HCT116 (cell line): ENCODE data around the gene GRIFIN. TPM values are rescaled to one million over a fixed set of nuclear protein-coding genes. Genes with fewer than 3 reads are reported as not detected.

Experiments used
- ATAC-seq: fragments of 200-7000 bp; cut with Tn5 transposase; 2 replicates; pipeline ENCODE4 v1.9.1; 2020; ENCODE audit warnings: mild to moderate bottlenecking, moderate library complexity
- BruUV-seq: library from RNA; stranded (reverse); fragments of 400-500 nt; replicated peaks from 2 replicates; lab custom pipeline; 2021; lab: Mats Ljungman, UMichigan
- CTCF ChIA-PET: fragments of 300-600 bp; sonication (Branson Sonifier 250); formaldehyde crosslinking; loops from one replicate; lab custom pipeline; 2021; ENCODE audit warnings: antibody characterized with exemption; lab: Charles Lee
- POLR2A ChIA-PET: fragments of 300-600, 350-600 bp; sonication (Branson Sonifier 250); formaldehyde crosslinking; loops from one replicate; lab custom pipeline; 2021; ENCODE audit warnings: antibody characterized with exemption; lab: Charles Lee
- RAD21 ChIA-PET, 2 experiments: fragments of 300-600 bp; sonication (Branson Sonifier 250); formaldehyde crosslinking; loops; one replicate each; lab custom pipeline; 2023; ENCODE audit warnings: low total read pairs in 2 of 2; ENCODE audit not compliant: uncharacterized antibody in 2 of 2, unreplicated experiment in 2 of 2, low non-redundant PET in 1 of 2; lab: Charles Lee
- DNase-seq: peaks from one replicate; pipeline ENCODE4 v3.0.0-alpha.2; 2010; ENCODE audit warnings: low read depth, low spot score
- H2AFZ ChIP-seq: fragments of 200-600 bp; shearing (Covaris generic), sonication (generic); 2 replicates; pipeline ENCODE4 v1.6.1; 2017; ENCODE audit warnings: low read depth, mixed run types, mixed read lengths, antibody characterized with exemption, low read length; ENCODE audit not compliant: poor library complexity, severe bottlenecking
- H3K27ac ChIP-seq: 2 replicates; pipeline ENCODE4 v1.5.1; 2012; ENCODE audit warnings: low read depth, low read length
- H3K27me3 ChIP-seq: fragments of 200-600 bp; sonication (generic); 2 replicates; pipeline ENCODE4 v1.6.1; 2016; ENCODE audit warnings: mixed run types, low read length, mixed read lengths; ENCODE audit not compliant: insufficient read depth
- H3K36me3 ChIP-seq, 2 experiments: fragments of 200-500 bp in 1 of 2; fragments of 200-600 bp in 1 of 2; sonication (Bioruptor generic) in 1 of 2; sonication (generic) in 1 of 2; 2 replicates each; pipeline versions ENCODE4 v1.5.1 to v1.6.1; 2014 to 2016; ENCODE audit warnings: low read length in 2 of 2, inconsistent platforms in 1 of 2, mixed read lengths in 1 of 2, mixed run types in 1 of 2; ENCODE audit not compliant: insufficient read depth in 2 of 2, control insufficient read depth in 1 of 2
- H3K4me1 ChIP-seq, 2 experiments: fragments of 200-600 bp in 1 of 2; sonication (generic) in 1 of 2; 2 replicates each; pipeline versions ENCODE4 v1.5.1 to v1.6.1; 2012 to 2017; ENCODE audit warnings: low read length in 2 of 2, inconsistent platforms in 1 of 2, mild to moderate bottlenecking in 1 of 2, mixed read lengths in 1 of 2, mixed run types in 1 of 2, moderate library complexity in 1 of 2; ENCODE audit not compliant: insufficient read depth in 2 of 2, control insufficient read depth in 1 of 2
- H3K4me2 ChIP-seq: fragments of 200-600 bp; sonication (generic); 2 replicates; pipeline ENCODE4 v1.6.1; 2017; ENCODE audit warnings: mixed run types, low read length, mixed read lengths
- H3K4me3 ChIP-seq, 2 experiments: fragments of 200-600 bp in 1 of 2; sonication (generic) in 1 of 2; replicated peaks in 1 of 2; 2 replicates each; pipeline ENCODE4 v1.5.1; 2011 to 2016; ENCODE audit warnings: low read length in 2 of 2, control low read depth in 1 of 2, low read depth in 1 of 2, mild to moderate bottlenecking in 1 of 2, mixed read lengths in 1 of 2, mixed run types in 1 of 2
- H3K79me2 ChIP-seq: fragments of 200-600 bp; sonication (generic); 2 replicates; pipeline ENCODE4 v1.6.1; 2017; ENCODE audit warnings: mild to moderate bottlenecking, mixed run types, low read length, moderate library complexity, mixed read lengths; ENCODE audit not compliant: insufficient read depth
- H3K9ac ChIP-seq: fragments of 200-600 bp; sonication (generic); 2 replicates; pipeline ENCODE4 v1.6.1; 2016; ENCODE audit warnings: low read length, mixed read lengths
- H3K9me2 ChIP-seq: fragments of 200-600 bp; sonication (generic), shearing (Covaris generic); 2 replicates; pipeline ENCODE4 v1.6.1; 2017; ENCODE audit warnings: mixed run types, mild to moderate bottlenecking, moderate library complexity; ENCODE audit not compliant: insufficient read depth
- H3K9me3 ChIP-seq, 2 experiments: fragments of 200-500 bp in 1 of 2; fragments of 200-600 bp in 1 of 2; sonication (Bioruptor generic) in 1 of 2; sonication (generic) in 1 of 2; 2 replicates each; pipeline ENCODE4 v1.6.1; 2014 to 2017; ENCODE audit warnings: low read length in 2 of 2, mixed read lengths in 2 of 2, inconsistent platforms in 1 of 2, low read depth in 1 of 2, mild to moderate bottlenecking in 1 of 2, mixed run types in 1 of 2, moderate library complexity in 1 of 2; ENCODE audit not compliant: control insufficient read depth in 1 of 2, insufficient read depth in 1 of 2
- H4K20me1 ChIP-seq: fragments of 200-600 bp; sonication (generic), shearing (Covaris generic); 2 replicates; pipeline ENCODE4 v1.6.1; 2017; ENCODE audit warnings: mixed run types, mild to moderate bottlenecking, moderate library complexity; ENCODE audit not compliant: insufficient read depth
- ATF3 ChIP-seq: IDR thresholded peaks from 2 replicates; pipeline ENCODE4 v1.6.1; 2012
- CEBPB ChIP-seq: IDR thresholded peaks from 2 replicates; pipeline ENCODE4 v1.6.1; 2012; ENCODE audit warnings: low read depth
- CTCF ChIP-seq, 3 experiments: fragments of 200-600 bp in 1 of 3; sonication (generic) in 1 of 3; IDR thresholded peaks in 2 of 3; conservative IDR thresholded peaks in 1 of 3; 2 replicates each; pipeline ENCODE4 v1.5.1; 2012 to 2017; ENCODE audit warnings: low read depth in 2 of 3, low read length in 2 of 3, antibody characterized with exemption in 1 of 3, borderline replicate concordance in 1 of 3, control low read depth in 1 of 3, mild to moderate bottlenecking in 1 of 3, mixed read lengths in 1 of 3, mixed run types in 1 of 3, moderate library complexity in 1 of 3; ENCODE audit not compliant: insufficient read depth in 1 of 3
- EZH2 ChIP-seq: fragments of 200-600 bp; sonication (generic); IDR thresholded peaks from 2 replicates; pipeline ENCODE4 v1.6.1; 2017; ENCODE audit warnings: antibody characterized with exemption, mixed run types
- FOSL1 ChIP-seq: IDR thresholded peaks from 2 replicates; pipeline ENCODE4 v1.6.1; 2012; ENCODE audit warnings: low read depth
- JUND ChIP-seq: IDR thresholded peaks from 2 replicates; pipeline ENCODE4 v1.6.1; 2012
- MAX ChIP-seq: IDR thresholded peaks from 2 replicates; pipeline ENCODE4 v1.6.1; 2012
- POLR2A ChIP-seq: IDR thresholded peaks from 2 replicates; pipeline ENCODE4 v1.7.0; 2011; ENCODE audit warnings: borderline replicate concordance; ENCODE audit not compliant: insufficient read depth, insufficient read length; ENCODE audit errors: extremely low read depth
- POLR2AphosphoS5 ChIP-seq: IDR thresholded peaks from 2 replicates; pipeline ENCODE4 v1.6.1; 2011; ENCODE audit warnings: mild to moderate bottlenecking, low read depth, low read length, moderate library complexity
- RAD21 ChIP-seq: IDR thresholded peaks from 2 replicates; pipeline ENCODE4 v1.6.1; 2012; ENCODE audit warnings: low read depth, mild to moderate bottlenecking
- REST ChIP-seq: IDR thresholded peaks from 2 replicates; pipeline ENCODE4 v1.6.1; 2012; ENCODE audit warnings: low read depth
- ZBTB33 ChIP-seq: IDR thresholded peaks from 2 replicates; pipeline ENCODE4 v1.6.1; 2011; ENCODE audit warnings: mild to moderate bottlenecking, low read length, moderate library complexity; ENCODE audit not compliant: insufficient replicate concordance; ENCODE audit errors: extremely low read depth
- ZNF274 ChIP-seq: fragments of 200-500 bp; sonication (Bioruptor generic); IDR thresholded peaks from 2 replicates; pipeline ENCODE4 v1.6.1; 2014; ENCODE audit warnings: mild to moderate bottlenecking, low read depth, low read length, inconsistent platforms
- intact Hi-C: fragments of 100-400 bp; cut with micrococcal nuclease; formaldehyde crosslinking; loops from 2 replicates; pipeline ENCODE4 v1.10.0; 2022
- total RNA-seq: library from RNA; stranded (reverse); gene quantifications from one replicate; pipeline ENCODE4 v1.2.1, GENCODE V29; 2021; ENCODE audit not compliant: unreplicated experiment

GRIFIN gene
- total RNA-seq, 1 experiment from 2014 or later = not detected

- Histone ChIP-seq H3K9ac (no peak overlapping the region), H3K4me1 (no peaks in the 10 kb centered on the region; a peak in 1 of 4 replicates), H3K4me3 (no peak overlapping the region), H3K27ac (no peak overlapping the region), H3K9me3 (no peaks in the 10 kb centered on the region), H2AFZ (no peak overlapping the region), H3K4me2 (no peak overlapping the region), H3K9me2 (no peaks in the 10 kb centered on the region), H3K79me2 (no peaks in the 10 kb centered on the region), H4K20me1 (no peaks in the 10 kb centered on the region), H3K36me3 (no peaks in the 10 kb centered on the region), H3K27me3 (no peaks in the 10 kb centered on the region)
- ChIA-PET CTCF (no interaction called here), POLR2A (no interaction called here), RAD21 (no interaction called here)
- ATAC-seq (no peak), DNase-seq (no peak)
- no TSS peak for BruUV-seq
- intact Hi-C loops = no loop called here
- TF ChIP-seq RAD21 (no peak), CEBPB (no peak), ZNF274 (no peak), POLR2AphosphoS5 (no peak), EZH2 (no peak), POLR2A (no peak)
These were observed 15.6 kb downstream of the GRIFIN start for GRCh38 chr7:2460641-2461040.

- DNase-seq = no peak
- Histone ChIP-seq H3K9me3 (no peaks in the 10 kb centered on the region), H3K27me3 (no peaks in the 10 kb centered on the region), H3K36me3 (no peaks in the 10 kb centered on the region), H2AFZ (no peak overlapping the region), H3K9me2 (no peaks in the 10 kb centered on the region), H3K27ac (no peak overlapping the region), H4K20me1 (no peaks in the 10 kb centered on the region), H3K4me2 (no peak overlapping the region), H3K9ac (no peak overlapping the region), H3K4me1 (no peaks in the 10 kb centered on the region; a peak in 1 of 4 replicates), H3K79me2 (no peaks in the 10 kb centered on the region), H3K4me3 (no peak overlapping the region)
- ChIA-PET CTCF (interaction anchor here (2.5 kb wide), 1 partner anchor 9 kb away, joined by 13 read pairs; no protein-coding TSS in a partner anchor), POLR2A (no interaction called here), RAD21 (no interaction called here)
- ATAC-seq = no peak
- intact Hi-C loops = no loop called here
- BruUV-seq = no TSS peak
- no peak for TF ChIP-seq RAD21
- no peak for TF ChIP-seq ATF3
- TF ChIP-seq ZBTB33 = no peak
- TF ChIP-seq REST = no peak
- TF ChIP-seq JUND = no peak
- no peak for TF ChIP-seq CTCF (IDR thresholded peaks at IDR 0.05 in 2 of 3, conservative IDR thresholded peaks at IDR 0.05 in 1 of 3; ENCODE audit: borderline replicate concordance in 1 of 3, insufficient read depth in 1 of 3, low read depth in 2 of 3, low read length in 2 of 3)
- no peak for TF ChIP-seq MAX
- no peak for TF ChIP-seq FOSL1
These were observed 16.0 kb downstream of the GRIFIN start for GRCh38 chr7:2460188-2460587.
